Measurements from ENCODE around the gene FRMD4B.

DNA sequence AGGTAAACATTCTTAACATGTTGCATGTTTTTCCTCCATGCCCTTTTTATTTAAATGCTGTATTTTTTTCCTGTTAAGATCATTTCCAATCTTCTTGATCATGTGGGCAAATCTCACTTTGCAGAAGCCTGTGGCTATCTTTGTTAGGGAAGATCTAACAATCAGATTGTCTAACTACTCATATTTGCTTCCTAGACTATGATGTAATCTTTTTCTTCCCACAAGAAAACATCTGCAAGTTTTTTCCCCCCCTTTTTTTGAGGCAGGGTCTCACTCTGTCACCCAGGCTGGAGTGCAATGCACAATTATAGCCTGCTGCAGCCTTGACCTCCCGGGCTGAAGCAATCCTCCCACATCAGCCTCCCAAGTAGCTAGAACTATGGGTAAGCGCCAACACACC lies 248.5 kb downstream of the FRMD4B start:
- TF ChIP-seq PAX5 (IDR thresholded peaks at IDR 0.05; ENCODE audit: insufficient read depth, low read length, severe bottlenecking) (no peak), POLR2AphosphoS5 (IDR thresholded peaks at IDR 0.05; ENCODE audit: low read depth, low read length) (no peak), POU2F2 (IDR thresholded peaks at IDR 0.05; ENCODE audit: low read depth, low read length) (no peak), POLR2A (IDR thresholded peaks at IDR 0.05; ENCODE audit: low read depth, low read length) (no peak), TAF1 (IDR thresholded peaks at IDR 0.05; ENCODE audit: low read depth, low read length) (no peak), SPI1 (IDR thresholded peaks at IDR 0.05; ENCODE audit: low read depth, low read length) (no peak)
